Neural progenitor cell (in vitro differentiated cells): ENCODE measurements around the gene AHRR.

ENCODE experiments used
- EZH2 ChIP-seq: fragments of 200-600 bp; sonication (generic); IDR thresholded peaks from 2 replicates; pipeline ENCODE4 v1.6.1; 2017; ENCODE audit warnings: antibody characterized with exemption, mild to moderate bottlenecking, moderate library complexity
- EZH2phosphoT487 ChIP-seq: fragments of 200-600 bp; sonication (generic); IDR thresholded peaks from 2 replicates; pipeline ENCODE4 v1.6.1; 2017; ENCODE audit warnings: antibody characterized with exemption
- TF ChIP-seq, protein P1 (sequence below): fragments of 200-600 bp; sonication (generic); IDR thresholded peaks from 2 replicates; pipeline ENCODE4 v1.5.1; 2017; ENCODE audit warnings: antibody characterized with exemption, mild to moderate bottlenecking

- TF ChIP-seq, protein P1, sequence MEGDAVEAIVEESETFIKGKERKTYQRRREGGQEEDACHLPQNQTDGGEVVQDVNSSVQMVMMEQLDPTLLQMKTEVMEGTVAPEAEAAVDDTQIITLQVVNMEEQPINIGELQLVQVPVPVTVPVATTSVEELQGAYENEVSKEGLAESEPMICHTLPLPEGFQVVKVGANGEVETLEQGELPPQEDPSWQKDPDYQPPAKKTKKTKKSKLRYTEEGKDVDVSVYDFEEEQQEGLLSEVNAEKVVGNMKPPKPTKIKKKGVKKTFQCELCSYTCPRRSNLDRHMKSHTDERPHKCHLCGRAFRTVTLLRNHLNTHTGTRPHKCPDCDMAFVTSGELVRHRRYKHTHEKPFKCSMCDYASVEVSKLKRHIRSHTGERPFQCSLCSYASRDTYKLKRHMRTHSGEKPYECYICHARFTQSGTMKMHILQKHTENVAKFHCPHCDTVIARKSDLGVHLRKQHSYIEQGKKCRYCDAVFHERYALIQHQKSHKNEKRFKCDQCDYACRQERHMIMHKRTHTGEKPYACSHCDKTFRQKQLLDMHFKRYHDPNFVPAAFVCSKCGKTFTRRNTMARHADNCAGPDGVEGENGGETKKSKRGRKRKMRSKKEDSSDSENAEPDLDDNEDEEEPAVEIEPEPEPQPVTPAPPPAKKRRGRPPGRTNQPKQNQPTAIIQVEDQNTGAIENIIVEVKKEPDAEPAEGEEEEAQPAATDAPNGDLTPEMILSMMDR: no peak
- TF ChIP-seq EZH2 (no peak), EZH2phosphoT487 (no peak)
These were observed 164.5 kb downstream of the AHRR start for GRCh38 chr5:485946-486491.
